H1 (cell line): ENCODE data around the gene NHS.

Source experiments
- CTCF ChIP-seq, 3 experiments: IDR thresholded peaks; 1 replicate in 2 of 3; 2 replicates in 1 of 3; pipeline versions ENCODE4 v1.5.1 to v1.6.1; 2011; ENCODE audit warnings: low read length in 3 of 3, mild to moderate bottlenecking in 3 of 3, inconsistent platforms in 2 of 3, low read depth in 1 of 3, moderate library complexity in 1 of 3; ENCODE audit not compliant: insufficient read depth in 1 of 3; ENCODE audit errors: control extremely low read depth in 1 of 3
- TAF1 ChIP-seq: IDR thresholded peaks from 2 replicates; pipeline ENCODE4 v1.6.1; 2011; ENCODE audit warnings: mild to moderate bottlenecking, low read depth, low read length

- TF ChIP-seq TAF1 = no peak
- TF ChIP-seq CTCF (IDR thresholded peaks at IDR 0.05; ENCODE audit: control extremely low read depth in 1 of 3, insufficient read depth in 1 of 3, low read depth in 1 of 3, low read length in 3 of 3) = no peak
Measured at GRCh38 chrX:17472424-17472823, 97.4 kb downstream of the NHS start.
